SK-N-SH treated with all-trans-retinoic acid at 6 μM for 48 hours (cell line): ENCODE data around the gene SMIM30.

Source experiments
- ATAC-seq: fragments of 200-7000 bp; cut with Tn5 transposase; 3 replicates; pipeline ENCODE4 v1.9.1; 2020; ENCODE audit warnings: mild to moderate bottlenecking, moderate library complexity
- BACH2 ChIP-seq: fragments of 250-450 bp; sonication (Bioruptor Pico); IDR thresholded peaks from 2 replicates; pipeline ENCODE4 v1.9.0; 2021; ENCODE audit warnings: mild to moderate bottlenecking, borderline replicate concordance
- CREB5 ChIP-seq: fragments of 250-450 bp; sonication (Bioruptor Pico); IDR thresholded peaks from 2 replicates; pipeline ENCODE4 v1.5.1; 2020; ENCODE audit warnings: low read depth, mild to moderate bottlenecking, moderate library complexity
- ESRRG ChIP-seq: fragments of 250-450 bp; sonication (Bioruptor Pico); IDR thresholded peaks from 2 replicates; pipeline ENCODE4 v1.6.1; 2021; ENCODE audit warnings: mild to moderate bottlenecking
- ISL1 ChIP-seq: fragments of 250-450 bp; sonication (Bioruptor Pico); IDR thresholded peaks from 2 replicates; pipeline ENCODE4 v2.1.2; 2022; ENCODE audit warnings: mild to moderate bottlenecking, moderate library complexity
- OSR1 ChIP-seq: fragments of 250-450 bp; sonication (Bioruptor Pico); IDR thresholded peaks from 2 replicates; pipeline ENCODE4 v1.8.0; 2022; ENCODE audit warnings: moderate library complexity, mild to moderate bottlenecking, inconsistent platforms
- PPARA ChIP-seq: fragments of 250-450 bp; sonication (Bioruptor Pico); IDR thresholded peaks from 2 replicates; pipeline ENCODE4 v1.5.0; 2020; ENCODE audit warnings: mild to moderate bottlenecking, borderline replicate concordance
- RARB ChIP-seq: fragments of 250-450 bp; sonication (Bioruptor Pico); IDR thresholded peaks from 2 replicates; pipeline ENCODE4 v1.8.0; 2021; ENCODE audit warnings: mild to moderate bottlenecking, moderate library complexity
- SNAI2 ChIP-seq: fragments of 250-450 bp; sonication (Bioruptor Pico); IDR thresholded peaks from 2 replicates; pipeline ENCODE4 v1.5.0; 2020; ENCODE audit warnings: mild to moderate bottlenecking, moderate library complexity
- TCF4 ChIP-seq: fragments of 250-450 bp; sonication (Bioruptor Pico); IDR thresholded peaks from 2 replicates; pipeline ENCODE4 v1.8.0; 2021; ENCODE audit warnings: mild to moderate bottlenecking, moderate library complexity, borderline replicate concordance
- TOX ChIP-seq: fragments of 250-450 bp; sonication (Bioruptor Pico); IDR thresholded peaks from 2 replicates; pipeline ENCODE4 v1.8.0; 2021; ENCODE audit warnings: mild to moderate bottlenecking, moderate library complexity, borderline replicate concordance
- ZC3H10 ChIP-seq: fragments of 250-450 bp; sonication (Bioruptor Pico); IDR thresholded peaks from 2 replicates; pipeline ENCODE4 v1.5.1; 2021; ENCODE audit warnings: mild to moderate bottlenecking, moderate library complexity
- ZFP3 ChIP-seq: fragments of 250-450 bp; sonication (Bioruptor Pico); IDR thresholded peaks from 2 replicates; pipeline ENCODE4 v1.5.0; 2020; ENCODE audit warnings: mild to moderate bottlenecking, moderate library complexity
- ZNF8 ChIP-seq: fragments of 450-650 bp; formaldehyde crosslinking; IDR thresholded peaks from 2 replicates; pipeline ENCODE4 v1.5.0; 2020; ENCODE audit warnings: mild to moderate bottlenecking, moderate library complexity
- TF ChIP-seq, protein P1 (sequence below): fragments of 250-450 bp; sonication (Bioruptor Pico); IDR thresholded peaks from 2 replicates; pipeline ENCODE4 v1.5.1; 2021; ENCODE audit warnings: mild to moderate bottlenecking, moderate library complexity
- TF ChIP-seq, protein P2 (sequence below): fragments of 250-450 bp; sonication (Bioruptor Pico); IDR thresholded peaks from 2 replicates; pipeline ENCODE4 v1.8.0; 2021; ENCODE audit warnings: low read depth, mild to moderate bottlenecking, moderate library complexity, borderline replicate concordance
- TF ChIP-seq, protein P3 (sequence below): fragments of 250-450 bp; sonication (Bioruptor Pico); IDR thresholded peaks from 2 replicates; pipeline ENCODE4 v1.8.0; 2020; ENCODE audit warnings: mild to moderate bottlenecking, moderate library complexity, borderline replicate concordance

The SMIM30 gene

GRCh38 chr7:113144817-113145216, 26.5 kb upstream of the SMIM30 start:
- TF ChIP-seq ZNF8 (CRISPR knock-in tag) (no peak), CREB5 (CRISPR knock-in tag) (no peak), RARB (CRISPR knock-in tag) (no peak), SNAI2 (CRISPR knock-in tag) (no peak), ESRRG (CRISPR knock-in tag) (no peak)
- TF ChIP-seq, protein P1, sequence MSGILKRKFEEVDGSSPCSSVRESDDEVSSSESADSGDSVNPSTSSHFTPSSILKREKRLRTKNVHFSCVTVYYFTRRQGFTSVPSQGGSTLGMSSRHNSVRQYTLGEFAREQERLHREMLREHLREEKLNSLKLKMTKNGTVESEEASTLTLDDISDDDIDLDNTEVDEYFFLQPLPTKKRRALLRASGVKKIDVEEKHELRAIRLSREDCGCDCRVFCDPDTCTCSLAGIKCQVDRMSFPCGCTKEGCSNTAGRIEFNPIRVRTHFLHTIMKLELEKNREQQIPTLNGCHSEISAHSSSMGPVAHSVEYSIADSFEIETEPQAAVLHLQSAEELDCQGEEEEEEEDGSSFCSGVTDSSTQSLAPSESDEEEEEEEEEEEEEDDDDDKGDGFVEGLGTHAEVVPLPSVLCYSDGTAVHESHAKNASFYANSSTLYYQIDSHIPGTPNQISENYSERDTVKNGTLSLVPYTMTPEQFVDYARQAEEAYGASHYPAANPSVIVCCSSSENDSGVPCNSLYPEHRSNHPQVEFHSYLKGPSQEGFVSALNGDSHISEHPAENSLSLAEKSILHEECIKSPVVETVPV: no peak
- ATAC-seq: no peak

- ATAC-seq: no peak
- TF ChIP-seq ISL1 (CRISPR knock-in tag) (no peak), TOX (CRISPR knock-in tag) (no peak), ZNF8 (CRISPR knock-in tag) (no peak), ZC3H10 (no peak), ZFP3 (CRISPR knock-in tag) (no peak), OSR1 (CRISPR knock-in tag) (no peak), TCF4 (no peak), BACH2 (CRISPR knock-in tag) (no peak)
These were observed 25.3 kb upstream of the SMIM30 start for GRCh38 chr7:113143486-113144257.

DNA sequence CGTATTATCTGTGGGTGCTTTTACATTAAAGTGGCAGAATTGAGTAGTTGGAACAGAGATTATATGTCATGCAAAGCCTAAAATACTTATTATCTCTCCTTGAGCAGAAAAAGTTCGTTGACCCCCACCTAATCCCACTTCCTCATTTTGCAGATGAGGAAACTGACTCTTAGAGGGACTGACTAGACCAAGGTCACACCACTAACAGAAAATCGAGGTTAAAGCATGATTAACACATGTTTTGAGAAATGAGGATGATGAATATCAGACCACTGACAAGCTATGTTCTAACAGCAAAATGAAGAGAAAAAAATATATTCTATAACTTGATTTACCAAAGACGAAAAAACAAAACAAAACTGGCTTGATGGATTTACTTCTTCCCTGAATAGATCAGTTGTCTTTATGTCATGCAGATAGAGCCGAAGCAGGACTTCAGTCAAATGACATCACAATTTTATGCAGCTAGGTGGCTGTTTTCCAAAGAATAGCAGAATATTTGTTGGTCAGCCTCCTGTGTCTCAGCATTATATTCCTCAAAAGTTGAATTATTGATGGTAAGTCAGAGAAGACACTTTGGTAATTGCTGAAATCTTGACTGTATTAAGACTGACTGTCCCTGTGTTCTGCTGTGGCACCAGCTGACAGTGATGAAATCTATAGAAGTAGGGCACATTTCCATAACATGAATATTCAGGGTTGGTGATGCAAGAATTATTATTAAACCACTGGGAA, 24.2 kb upstream of the SMIM30 start:
- ATAC-seq: no peak
- no peak for TF ChIP-seq CREB5 (CRISPR knock-in tag)
- no peak for TF ChIP-seq ESRRG (CRISPR knock-in tag)
- TF ChIP-seq, protein P1: no peak
- no peak for TF ChIP-seq TCF4

- ATAC-seq: no peak
- TF ChIP-seq ISL1 (CRISPR knock-in tag): no peak
- TF ChIP-seq BACH2 (CRISPR knock-in tag): no peak
- no peak for TF ChIP-seq ZC3H10
- no peak for TF ChIP-seq ZNF8 (CRISPR knock-in tag)
These were observed 23.4 kb upstream of the SMIM30 start for GRCh38 chr7:113141803-113142202.

DNA sequence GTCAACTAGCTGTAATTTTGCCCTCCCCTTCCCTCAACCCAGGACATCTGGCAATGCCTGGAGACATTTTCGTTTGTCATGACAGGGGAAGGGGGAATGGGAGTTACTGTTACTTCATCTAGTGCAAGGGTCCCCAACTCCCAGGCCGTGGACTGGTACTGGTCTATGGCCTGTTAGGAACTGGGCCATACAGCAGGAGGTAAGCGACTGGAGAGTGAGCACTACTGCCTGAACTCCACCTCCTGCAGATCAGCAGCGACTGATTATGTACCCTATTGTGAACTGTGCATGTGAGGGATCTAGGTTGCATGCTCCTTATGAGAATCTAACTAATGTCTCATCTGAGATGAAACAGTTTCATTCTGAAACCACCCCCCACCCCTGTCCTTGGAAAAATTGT, 22.6 kb upstream of the SMIM30 start:
- TF ChIP-seq TCF4 (no peak), ISL1 (CRISPR knock-in tag) (no peak)
- TF ChIP-seq, all 23 proteins: peak for 0
- ATAC-seq: no peak

DNA sequence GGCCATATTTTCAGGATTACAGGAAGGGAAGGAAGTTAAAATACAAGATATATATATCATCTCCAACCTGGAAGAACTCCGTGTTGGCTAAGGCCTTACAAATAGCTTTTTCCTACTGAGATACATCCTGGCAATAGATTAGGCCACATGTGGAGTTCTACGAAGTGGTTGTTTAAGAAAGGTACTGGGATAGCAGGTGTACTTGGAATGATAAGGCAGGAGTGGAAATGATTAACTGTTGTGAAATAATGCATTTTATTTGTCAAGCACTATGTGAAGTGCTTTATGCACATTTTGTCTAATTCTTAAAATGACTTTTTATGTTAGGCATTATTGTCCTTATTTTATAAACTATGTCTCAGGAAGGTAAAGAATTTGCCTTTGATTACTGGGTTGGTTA, 18.9 kb upstream of the SMIM30 start:
- TF ChIP-seq BACH2 (CRISPR knock-in tag) (no peak), PPARA (no peak), OSR1 (CRISPR knock-in tag) (no peak), ZFP3 (CRISPR knock-in tag) (no peak), ZC3H10 (no peak)
- TF ChIP-seq, protein P2, sequence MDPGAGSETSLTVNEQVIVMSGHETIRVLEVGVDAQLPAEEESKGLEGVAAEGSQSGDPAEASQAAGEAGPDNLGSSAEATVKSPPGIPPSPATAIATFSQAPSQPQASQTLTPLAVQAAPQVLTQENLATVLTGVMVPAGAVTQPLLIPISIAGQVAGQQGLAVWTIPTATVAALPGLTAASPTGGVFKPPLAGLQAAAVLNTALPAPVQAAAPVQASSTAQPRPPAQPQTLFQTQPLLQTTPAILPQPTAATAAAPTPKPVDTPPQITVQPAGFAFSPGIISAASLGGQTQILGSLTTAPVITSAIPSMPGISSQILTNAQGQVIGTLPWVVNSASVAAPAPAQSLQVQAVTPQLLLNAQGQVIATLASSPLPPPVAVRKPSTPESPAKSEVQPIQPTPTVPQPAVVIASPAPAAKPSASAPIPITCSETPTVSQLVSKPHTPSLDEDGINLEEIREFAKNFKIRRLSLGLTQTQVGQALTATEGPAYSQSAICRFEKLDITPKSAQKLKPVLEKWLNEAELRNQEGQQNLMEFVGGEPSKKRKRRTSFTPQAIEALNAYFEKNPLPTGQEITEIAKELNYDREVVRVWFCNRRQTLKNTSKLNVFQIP (CRISPR knock-in tag): no peak
- TF ChIP-seq, protein P3, sequence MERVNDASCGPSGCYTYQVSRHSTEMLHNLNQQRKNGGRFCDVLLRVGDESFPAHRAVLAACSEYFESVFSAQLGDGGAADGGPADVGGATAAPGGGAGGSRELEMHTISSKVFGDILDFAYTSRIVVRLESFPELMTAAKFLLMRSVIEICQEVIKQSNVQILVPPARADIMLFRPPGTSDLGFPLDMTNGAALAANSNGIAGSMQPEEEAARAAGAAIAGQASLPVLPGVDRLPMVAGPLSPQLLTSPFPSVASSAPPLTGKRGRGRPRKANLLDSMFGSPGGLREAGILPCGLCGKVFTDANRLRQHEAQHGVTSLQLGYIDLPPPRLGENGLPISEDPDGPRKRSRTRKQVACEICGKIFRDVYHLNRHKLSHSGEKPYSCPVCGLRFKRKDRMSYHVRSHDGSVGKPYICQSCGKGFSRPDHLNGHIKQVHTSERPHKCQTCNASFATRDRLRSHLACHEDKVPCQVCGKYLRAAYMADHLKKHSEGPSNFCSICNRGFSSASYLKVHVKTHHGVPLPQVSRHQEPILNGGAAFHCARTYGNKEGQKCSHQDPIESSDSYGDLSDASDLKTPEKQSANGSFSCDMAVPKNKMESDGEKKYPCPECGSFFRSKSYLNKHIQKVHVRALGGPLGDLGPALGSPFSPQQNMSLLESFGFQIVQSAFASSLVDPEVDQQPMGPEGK (CRISPR knock-in tag): no peak
- no peak for ATAC-seq
